Activated gamma-delta T cell treated with Interleukin-2 at 50 U/mL for 16 hours (primary cell): Measurements from ENCODE around the gene SLC26A2.
"Not testable (repeated sequence)": the region's sequence is repeated elsewhere in the genome, so short reads cannot be mapped to it uniquely, and the experiment has no call there.

Experiments
- DNase-seq: peaks from one replicate; pipeline ENCODE4 v3.0.0-alpha.2; 2020

The SLC26A2 gene

GRCh38 chr5:150007050-150007449, 46.5 kb downstream of the SLC26A2 start:
- DNase-seq, result no peak

- DNase-seq, result no peak
These were observed 49.3 kb downstream of the SLC26A2 start for GRCh38 chr5:150009671-150010387.

- DNase-seq, result no peak
These were observed 53.4 kb downstream of the SLC26A2 start for GRCh38 chr5:150013931-150014330.

GRCh38 chr5:150014456-150014855, 53.9 kb downstream of the SLC26A2 start:
- DNase-seq, result no peak

- DNase-seq, result no peak
These were observed 54.9 kb downstream of the SLC26A2 start for GRCh38 chr5:150015415-150015814.

GRCh38 chr5:150016537-150016936, 56.0 kb downstream of the SLC26A2 start:
- no peak for DNase-seq

- DNase-seq, result no peak
These were observed 56.9 kb downstream of the SLC26A2 start for GRCh38 chr5:150017226-150018005.

- no peak for DNase-seq
These were observed 59.7 kb downstream of the SLC26A2 start for GRCh38 chr5:150020249-150020648.

GRCh38 chr5:150021491-150022157, 61.1 kb downstream of the SLC26A2 start:
- DNase-seq, result no peak

- no peak for DNase-seq
These were observed 61.6 kb downstream of the SLC26A2 start for GRCh38 chr5:150022158-150022531.

- DNase-seq, result no peak
These were observed 62.1 kb downstream of the SLC26A2 start for GRCh38 chr5:150022681-150023080.

- no peak for DNase-seq
These were observed 62.6 kb downstream of the SLC26A2 start for GRCh38 chr5:150023136-150023535.

GRCh38 chr5:150024346-150024984, 63.9 kb downstream of the SLC26A2 start:
- DNase-seq, result no peak

GRCh38 chr5:150026682-150027172, 66.2 kb downstream of the SLC26A2 start:
- DNase-seq, result no peak

- DNase-seq, result not testable (repeated sequence)
These were observed 67.5 kb downstream of the SLC26A2 start for GRCh38 chr5:150028047-150028446.

GRCh38 chr5:150033334-150033733, 72.8 kb downstream of the SLC26A2 start:
- DNase-seq, result no peak

- no peak for DNase-seq
These were observed 74.1 kb downstream of the SLC26A2 start for GRCh38 chr5:150034662-150035061.

GRCh38 chr5:150035139-150035895, 74.8 kb downstream of the SLC26A2 start:
- DNase-seq, result no peak

- no peak for DNase-seq
These were observed 76.0 kb downstream of the SLC26A2 start for GRCh38 chr5:150036513-150036912.
